Fibroblast of the aortic adventitia (primary cell): ENCODE measurements around the gene TANC2. TPM values are rescaled to one million over a fixed set of nuclear protein-coding genes. Genes with fewer than 3 reads are reported as not detected.

Experiments
- DNase-seq: peaks from one replicate; pipeline ENCODE4 v3.0.0-alpha.2; 2010; ENCODE audit warnings: low read depth
- H3K4me3 ChIP-seq: 2 replicates; pipeline ENCODE4 v1.5.1; 2011; ENCODE audit warnings: low read depth, mild to moderate bottlenecking, control low read depth, low read length, moderate library complexity
- CTCF ChIP-seq: IDR thresholded peaks from 2 replicates; pipeline ENCODE4 v1.5.1; 2011; ENCODE audit warnings: mild to moderate bottlenecking, low read length, control low read depth, inconsistent platforms; ENCODE audit not compliant: insufficient read depth
- total RNA-seq: library from RNA; depleted of rRNA; stranded (reverse); fragments of >200 nt; gene quantifications from 2 replicates; pipeline ENCODE4 v1.2.3, GENCODE V29; 2012; ENCODE audit warnings: low replicate concordance

The TANC2 gene
- total RNA-seq, 1 donor, result 30.8 TPM

GRCh38 chr17:62935523-62935922 is 30.5 kb upstream of the TANC2 start:
- TF ChIP-seq CTCF, result no peak

GRCh38 chr17:62937606-62938005 is 28.4 kb upstream of the TANC2 start:
- no peak for TF ChIP-seq CTCF
- H3K4me3 ChIP-seq, result no peak overlapping the region
- DNase-seq, result peak; percentile 34

More at GRCh38 chr17:62935523-62935922, 30.5 kb upstream of the TANC2 start:
- no peak overlapping the region for H3K4me3 ChIP-seq
- DNase-seq, result no peak

- no peak for TF ChIP-seq CTCF
- no peak overlapping the region for H3K4me3 ChIP-seq
- no peak for DNase-seq
Measured at GRCh38 chr17:62941358-62941991, 24.6 kb upstream of the TANC2 start.

GRCh38 chr17:62948370-62948769 is 17.7 kb upstream of the TANC2 start:
- no peak for DNase-seq
- TF ChIP-seq CTCF, result no peak
- H3K4me3 ChIP-seq, result no peak overlapping the region

GRCh38 chr17:62949036-62949435 is 17.0 kb upstream of the TANC2 start:
- no peak for TF ChIP-seq CTCF
- DNase-seq, result no peak
- no peak overlapping the region for H3K4me3 ChIP-seq

- no peak for TF ChIP-seq CTCF
- DNase-seq, result peak; percentile 99
- no peak overlapping the region for H3K4me3 ChIP-seq
Measured at GRCh38 chr17:62950067-62950466, 16.0 kb upstream of the TANC2 start.

- no peak overlapping the region for H3K4me3 ChIP-seq
- TF ChIP-seq CTCF, result no peak
- no peak for DNase-seq
Measured at GRCh38 chr17:62955841-62956352, 10.1 kb upstream of the TANC2 start.
